OCI-LY7 (cell line): ENCODE data around the gene CNOT10. TPM values are rescaled to one million over a fixed set of nuclear protein-coding genes. Genes with fewer than 3 reads are reported as not detected.

Experiments
- BruUV-seq: library from RNA; stranded (reverse); fragments of 400-500 nt; replicated peaks from 2 replicates; lab custom pipeline; 2021; lab: Mats Ljungman, UMichigan
- CTCF ChIA-PET: fragments of 300-600 bp; sonication (Branson Sonifier 250); formaldehyde crosslinking; loops from one replicate; lab custom pipeline; 2022; ENCODE audit warnings: antibody characterized with exemption; ENCODE audit not compliant: unreplicated experiment; lab: Charles Lee
- POLR2A ChIA-PET: fragments of 300-600 bp; sonication (Branson Sonifier 250); formaldehyde crosslinking; loops from one replicate; lab custom pipeline; 2022; ENCODE audit warnings: antibody characterized with exemption; lab: Charles Lee
- DNase-seq: peaks from one replicate; pipeline ENCODE4 v3.0.0-alpha.2; 2015; ENCODE audit warnings: low spot score
- H2AFZ ChIP-seq: fragments of 200-600 bp; sonication (generic), shearing (Covaris generic); 2 replicates; pipeline ENCODE4 v1.6.1; 2014; ENCODE audit warnings: mild to moderate bottlenecking, antibody characterized with exemption, low read length, moderate library complexity
- H3K27ac ChIP-seq: fragments of 200-600 bp; sonication (generic); 2 replicates; pipeline ENCODE4 v1.5.1; 2014; ENCODE audit warnings: mixed run types, low read depth, mild to moderate bottlenecking, moderate library complexity, low read length, inconsistent platforms; ENCODE audit not compliant: poor library complexity, severe bottlenecking
- H3K36me3 ChIP-seq: fragments of 200-600 bp; sonication (generic); 2 replicates; pipeline ENCODE4 v1.6.1; 2014; ENCODE audit warnings: mild to moderate bottlenecking, antibody characterized with exemption, low read length, moderate library complexity, mixed read lengths; ENCODE audit not compliant: insufficient read depth
- H3K4me1 ChIP-seq: fragments of 200-600 bp; sonication (generic); 2 replicates; pipeline ENCODE4 v1.5.1; 2014; ENCODE audit warnings: mild to moderate bottlenecking, low read length; ENCODE audit not compliant: insufficient read depth, poor library complexity, severe bottlenecking
- H3K4me2 ChIP-seq: fragments of 200-600 bp; sonication (generic); 2 replicates; pipeline ENCODE4 v1.6.1; 2014; ENCODE audit warnings: mild to moderate bottlenecking, low read length
- H3K4me3 ChIP-seq: fragments of 200-600 bp; sonication (generic); 2 replicates; pipeline ENCODE4 v1.5.1; 2014; ENCODE audit warnings: mild to moderate bottlenecking, low read depth, low read length; ENCODE audit not compliant: poor library complexity, severe bottlenecking
- H3K79me2 ChIP-seq: fragments of 200-600 bp; sonication (generic); 2 replicates; pipeline ENCODE4 v1.6.1; 2016; ENCODE audit warnings: low read depth, mild to moderate bottlenecking, low read length, moderate library complexity, mixed read lengths; ENCODE audit not compliant: insufficient read depth
- H3K9me2 ChIP-seq: fragments of 200-600 bp; sonication (generic); 2 replicates; pipeline ENCODE4 v1.6.1; 2016; ENCODE audit warnings: mild to moderate bottlenecking, low read length, mixed read lengths; ENCODE audit not compliant: insufficient read depth
- H3K9me3 ChIP-seq: fragments of 200-600 bp; sonication (generic); 2 replicates; pipeline ENCODE4 v1.6.1; 2014; ENCODE audit warnings: mild to moderate bottlenecking, mixed run types, low read length, mixed read lengths
- H4K20me1 ChIP-seq: fragments of 200-600 bp; sonication (generic); 2 replicates; pipeline ENCODE4 v1.6.1; 2014; ENCODE audit warnings: mild to moderate bottlenecking, antibody characterized with exemption, low read length, moderate library complexity, mixed read lengths; ENCODE audit not compliant: insufficient read depth
- CTCF ChIP-seq: fragments of 200-600 bp; sonication (generic); conservative IDR thresholded peaks from 2 replicates; pipeline ENCODE4 v1.5.1; 2014; ENCODE audit warnings: mild to moderate bottlenecking, antibody characterized with exemption, low read length, moderate library complexity, mixed read lengths
- EZH2phosphoT487 ChIP-seq: fragments of 200-600 bp; sonication (generic); IDR thresholded peaks from 2 replicates; pipeline ENCODE4 v1.6.1; 2018; ENCODE audit warnings: low read depth, borderline replicate concordance, mild to moderate bottlenecking, mixed run types, antibody characterized with exemption, low read length, moderate library complexity, mixed read lengths
- intact Hi-C: fragments of 100-400 bp; cut with micrococcal nuclease; formaldehyde crosslinking; loops from one replicate; pipeline ENCODE4 v1.10.0; 2022; ENCODE audit not compliant: unreplicated experiment
- total RNA-seq, 2 experiments: library from RNA; depleted of rRNA in 1 of 2; stranded (reverse); fragments of >200 nt in 1 of 2; shearing (Covaris generic) in 1 of 2; gene quantifications; 2 replicates each; pipeline ENCODE4 v1.2.3, GENCODE V29; 2014 to 2022

CNOT10 gene
- total RNA-seq, 2 experiments from 2014 or later, result 56.1 to 60.3 TPM

- Histone ChIP-seq H2AFZ (no peak overlapping the region), H3K9me2 (no peaks in the 10 kb centered on the region), H3K79me2 (no peaks in the 10 kb centered on the region), H4K20me1 (no peaks in the 10 kb centered on the region), H3K9me3 (no peaks in the 10 kb centered on the region), H3K4me3 (no peak overlapping the region), H3K4me1 (no peaks in the 10 kb centered on the region), H3K4me2 (no peak overlapping the region), H3K27ac (no peak overlapping the region), H3K36me3 (peaks cover 31% of the 10 kb centered on the region)
- TSS peak; percentile 25 for BruUV-seq
- TF ChIP-seq EZH2phosphoT487 (no peak), CTCF (no peak)
- ChIA-PET CTCF (no interaction called here), POLR2A (interaction anchor here (0.6 to 1.5 kb wide), 2 partner anchors 18 to 236 kb away, joined by 4 read pairs; no protein-coding TSS in a partner anchor)
- intact Hi-C loops, result loop anchor here (2.0 kb wide), 1 partner anchor 17 kb away; no protein-coding TSS in a partner anchor
- no peak for DNase-seq
Measured at GRCh38 chr3:32757618-32758374, 72.8 kb downstream of the CNOT10 start.

- Histone ChIP-seq H2AFZ (no peak overlapping the region), H3K36me3 (peaks cover 30% of the 10 kb centered on the region), H3K4me3 (no peak overlapping the region), H4K20me1 (no peaks in the 10 kb centered on the region), H3K9me2 (no peaks in the 10 kb centered on the region), H3K4me2 (no peak overlapping the region), H3K27ac (no peak overlapping the region), H3K79me2 (no peaks in the 10 kb centered on the region), H3K4me1 (no peaks in the 10 kb centered on the region), H3K9me3 (no peaks in the 10 kb centered on the region)
- no peak for DNase-seq
- intact Hi-C loops, result no loop called here
- CTCF ChIA-PET, result no interaction called here
- BruUV-seq, result no TSS peak
- POLR2A ChIA-PET, result interaction anchor here (0.6 to 1.5 kb wide), 3 partner anchors 18 to 297 kb away, joined by 3 to 5 read pairs (median 4); no protein-coding TSS in a partner anchor
- TF ChIP-seq EZH2phosphoT487, result no peak
- no peak for TF ChIP-seq CTCF
Measured at GRCh38 chr3:32758375-32758753, 73.4 kb downstream of the CNOT10 start.

- Histone ChIP-seq H4K20me1 (no peaks in the 10 kb centered on the region), H3K4me1 (no peaks in the 10 kb centered on the region), H3K9me3 (no peaks in the 10 kb centered on the region), H3K27ac (no peak overlapping the region), H3K36me3 (peaks cover 39% of the 10 kb centered on the region), H3K9me2 (no peaks in the 10 kb centered on the region), H2AFZ (no peak overlapping the region), H3K4me3 (no peak overlapping the region), H3K4me2 (no peak overlapping the region), H3K79me2 (no peaks in the 10 kb centered on the region)
- POLR2A ChIA-PET, result interaction anchor here (1.5 kb wide), 1 partner anchor 17 kb away, joined by 4 read pairs; no protein-coding TSS in a partner anchor
- TF ChIP-seq EZH2phosphoT487 (no peak), CTCF (no peak)
- DNase-seq, result no peak
- no TSS peak for BruUV-seq
- intact Hi-C loops, result no loop called here
- CTCF ChIA-PET, result no interaction called here
Measured at GRCh38 chr3:32759342-32759741, 74.4 kb downstream of the CNOT10 start.
